ENCODE data around the gene IL18BP. TPM values are rescaled to one million over a fixed set of nuclear protein-coding genes. Genes with fewer than 3 reads are reported as not detected.

IL18BP gene
- total and polyA plus RNA-seq, 10 of the 15 experiments (the other 5 are each of a cell fraction or from before 2014, with no cell fraction given), result 2.6 to 18.1 (median 10.7) TPM

- Histone ChIP-seq H3K27ac (ENCODE audit: control insufficient read depth, insufficient read depth) (no peak overlapping the region), H3K79me2 (ENCODE audit: control insufficient read depth, insufficient read depth, low read length) (peaks cover 10% of the 10 kb centered on the region), H3K4me2 (ENCODE audit: control insufficient read depth, insufficient read depth) (no peak overlapping the region), H3K4me1 (ENCODE audit: control insufficient read depth, insufficient read depth, low read length) (peaks cover 58% of the 10 kb centered on the region), H3K27me3 (replicated peaks in 1 of 2; ENCODE audit: control insufficient read depth in 2 of 2, insufficient read depth in 2 of 2, low read length in 1 of 2) (no peaks in the 10 kb centered on the region), H3K9me3 (replicated peaks; ENCODE audit: control insufficient read depth, insufficient read depth, low read length) (no peaks in the 10 kb centered on the region), H3K36me3 (ENCODE audit: control insufficient read depth in 2 of 2, insufficient read depth in 2 of 2, low read length in 1 of 2) (peaks cover 15 to 19% of the 10 kb centered on the region in 2 experiments), H3K4me3 (no peak overlapping the region), H3K9ac (ENCODE audit: control insufficient read depth, insufficient read depth, low read length) (no peak overlapping the region), H2AFZ (ENCODE audit: control insufficient read depth, low read depth, low read length) (no peak overlapping the region), H4K20me1 (ENCODE audit: control insufficient read depth, insufficient read depth) (no peaks in the 10 kb centered on the region)
- POLR2A ChIA-PET, result interaction anchor here (0.5 kb wide), 1 partner anchor 77 kb away, joined by 3 read pairs; no protein-coding TSS in a partner anchor
- ATAC-seq (no peak), FAIRE-seq (no peak), DNase-seq (ENCODE audit: low read depth, low spot score) (no peak)
- intact Hi-C loops (cut with micrococcal nuclease; ENCODE audit: unreplicated experiment) (no loop called here), in situ Hi-C loops (cut with MboI) (no loop called here)
- CTCF ChIA-PET, result interaction anchor here (1.0 to 3.1 kb wide), 2 partner anchors 18 to 20 kb away, joined by 4 to 19 read pairs; no protein-coding TSS in a partner anchor
- no peak for TF ChIP-seq NRF1 (conservative IDR thresholded peaks at IDR 0.05; ENCODE audit: low read depth, low read length)
- TF ChIP-seq NFYA (IDR thresholded peaks at IDR 0.05; ENCODE audit: borderline replicate concordance, low read depth, low read length), result no peak
- TF ChIP-seq, protein P1, sequence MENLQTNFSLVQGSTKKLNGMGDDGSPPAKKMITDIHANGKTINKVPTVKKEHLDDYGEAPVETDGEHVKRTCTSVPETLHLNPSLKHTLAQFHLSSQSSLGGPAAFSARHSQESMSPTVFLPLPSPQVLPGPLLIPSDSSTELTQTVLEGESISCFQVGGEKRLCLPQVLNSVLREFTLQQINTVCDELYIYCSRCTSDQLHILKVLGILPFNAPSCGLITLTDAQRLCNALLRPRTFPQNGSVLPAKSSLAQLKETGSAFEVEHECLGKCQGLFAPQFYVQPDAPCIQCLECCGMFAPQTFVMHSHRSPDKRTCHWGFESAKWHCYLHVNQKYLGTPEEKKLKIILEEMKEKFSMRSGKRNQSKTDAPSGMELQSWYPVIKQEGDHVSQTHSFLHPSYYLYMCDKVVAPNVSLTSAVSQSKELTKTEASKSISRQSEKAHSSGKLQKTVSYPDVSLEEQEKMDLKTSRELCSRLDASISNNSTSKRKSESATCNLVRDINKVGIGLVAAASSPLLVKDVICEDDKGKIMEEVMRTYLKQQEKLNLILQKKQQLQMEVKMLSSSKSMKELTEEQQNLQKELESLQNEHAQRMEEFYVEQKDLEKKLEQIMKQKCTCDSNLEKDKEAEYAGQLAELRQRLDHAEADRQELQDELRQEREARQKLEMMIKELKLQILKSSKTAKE (IDR thresholded peaks at IDR 0.05; ENCODE audit: low read depth, poor library complexity, severe bottlenecking), result no peak
- TF ChIP-seq FOS (IDR thresholded peaks at IDR 0.05; ENCODE audit: borderline replicate concordance, extremely low read depth, insufficient read length), result no peak
- no peak for TF ChIP-seq ZNF24 (IDR thresholded peaks at IDR 0.05)
- TF ChIP-seq KAT2A (conservative IDR thresholded peaks at IDR 0.05; ENCODE audit: control insufficient read depth, low read depth, low read length), result no peak
- no peak for TF ChIP-seq JUND (IDR thresholded peaks at IDR 0.05; ENCODE audit: low read depth, low read length)
- TF ChIP-seq REST (IDR thresholded peaks at IDR 0.05; ENCODE audit: low read depth, low read length), result no peak
- no peak for TF ChIP-seq FOXM1 (IDR thresholded peaks at IDR 0.05; ENCODE audit: low read depth, low read length)
- no TSS peak for BruUV-seq (replicated peaks)
- RAD21 ChIA-PET (ENCODE audit: unreplicated experiment), result interaction anchor here (1.5 kb wide), 1 partner anchor 17 kb away, joined by 6 read pairs; no protein-coding TSS in a partner anchor
- 100% methylated on average over 3 of the region's 3 CpGs for WGBS (ENCODE audit: insufficient coverage, insufficient replicate concordance, low lambda C conversion rate, missing lambda C conversion rate)
- SMC1A ChIA-PET (ENCODE audit: uncharacterized antibody, unreplicated experiment), result interaction anchor here (0.9 to 2.5 kb wide), 2 partner anchors 10 to 19 kb away, joined by 3 to 12 read pairs; no protein-coding TSS in a partner anchor
Measured at GRCh38 chr11:71995726-71996291, 2.9 kb upstream of the IL18BP start.

All from GM12878 (cell line).